Raji (cell line): Measurements from ENCODE around the gene GOLGA6C.

Experiments
- POLR2A ChIP-seq: IDR thresholded peaks from 2 replicates; pipeline ENCODE4 v1.6.1; 2011; ENCODE audit warnings: low read depth, low read length, control low read depth; ENCODE audit not compliant: insufficient read depth

Gene GOLGA6C

GRCh38 chr15:75224281-75224680, 33.9 kb upstream of the GOLGA6C start:
- TF ChIP-seq POLR2A = no peak

GRCh38 chr15:75225951-75226732, 32.0 kb upstream of the GOLGA6C start:
- no peak for TF ChIP-seq POLR2A

- no peak for TF ChIP-seq POLR2A
Measured at GRCh38 chr15:75227663-75228280, 30.4 kb upstream of the GOLGA6C start.

DNA sequence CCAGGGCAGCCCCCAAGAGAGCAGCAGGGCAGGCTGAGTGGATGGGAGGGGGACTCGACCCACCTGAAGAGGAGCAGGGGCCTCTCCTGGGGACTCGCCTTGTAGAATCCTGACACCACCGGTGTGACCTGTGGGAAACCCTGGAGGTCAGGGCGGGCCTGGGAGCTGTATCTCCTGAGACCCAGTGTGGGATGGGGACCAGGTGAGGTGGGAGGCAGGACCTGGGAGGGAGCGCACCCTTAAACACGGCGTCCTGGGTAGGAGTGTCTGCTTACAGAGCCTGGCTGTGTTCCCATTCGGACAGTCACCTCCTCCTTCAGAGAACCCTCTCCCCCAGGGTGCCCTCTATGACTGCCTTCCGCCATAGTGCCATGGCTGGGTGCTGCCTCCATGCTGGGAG, 29.3 kb upstream of the GOLGA6C start:
- TF ChIP-seq POLR2A = no peak

DNA sequence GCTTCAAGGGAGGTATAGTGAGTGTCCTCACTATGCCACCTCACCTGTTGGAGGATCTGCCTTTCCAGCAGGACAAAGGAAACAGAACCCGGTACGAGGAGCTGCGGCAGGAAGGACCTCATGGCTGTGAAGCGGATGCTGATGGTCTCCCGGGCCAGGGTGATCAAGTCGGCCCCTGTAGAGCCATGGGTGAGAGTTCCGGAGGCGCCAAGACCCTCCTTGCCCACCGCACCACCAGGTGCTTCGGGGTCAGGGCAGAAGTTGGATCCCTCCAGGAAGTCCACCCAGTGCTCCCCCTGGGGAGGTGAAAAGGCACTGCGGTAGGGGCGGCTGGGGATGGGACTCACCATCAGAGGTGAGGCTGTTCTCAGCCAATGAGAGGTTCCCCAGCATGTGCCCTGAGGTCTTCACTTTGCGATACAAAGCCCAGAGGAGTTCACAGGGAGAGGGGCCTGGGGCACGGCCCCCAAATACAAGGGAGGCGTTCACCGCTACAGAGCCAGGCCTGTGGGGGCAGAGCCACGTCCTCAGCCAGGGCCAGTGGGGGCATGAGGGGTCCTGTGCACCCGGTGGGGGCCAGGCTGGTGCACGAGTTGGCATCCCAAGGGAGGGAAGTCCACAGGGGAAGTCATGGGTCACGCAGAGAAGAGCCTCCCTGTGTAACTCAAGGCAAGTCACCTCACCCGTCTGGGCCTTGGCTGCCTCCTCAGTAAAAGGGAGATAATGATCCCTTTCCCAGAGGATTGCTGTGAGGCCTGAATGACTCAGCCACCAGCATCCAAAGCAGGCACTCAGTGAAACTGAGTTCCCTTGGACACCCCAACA, 28.7 kb upstream of the GOLGA6C start:
- no peak for TF ChIP-seq POLR2A

DNA sequence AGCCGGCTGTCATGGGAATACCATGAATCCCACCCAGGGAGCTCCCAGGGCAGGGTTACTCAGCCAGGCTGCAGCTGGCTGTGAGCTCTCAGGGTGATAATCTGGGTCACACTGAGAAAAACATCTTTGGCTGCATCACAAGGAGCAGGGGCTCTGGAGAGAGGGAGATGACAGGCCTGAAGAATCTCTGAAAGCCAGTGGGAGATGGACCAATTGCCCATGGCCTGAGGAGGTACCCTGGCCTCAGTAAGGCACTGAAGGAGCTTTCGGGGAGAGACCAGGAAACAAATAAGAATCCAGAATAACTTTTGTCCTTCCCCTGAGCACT, 28.2 kb upstream of the GOLGA6C start:
- no peak for TF ChIP-seq POLR2A

DNA sequence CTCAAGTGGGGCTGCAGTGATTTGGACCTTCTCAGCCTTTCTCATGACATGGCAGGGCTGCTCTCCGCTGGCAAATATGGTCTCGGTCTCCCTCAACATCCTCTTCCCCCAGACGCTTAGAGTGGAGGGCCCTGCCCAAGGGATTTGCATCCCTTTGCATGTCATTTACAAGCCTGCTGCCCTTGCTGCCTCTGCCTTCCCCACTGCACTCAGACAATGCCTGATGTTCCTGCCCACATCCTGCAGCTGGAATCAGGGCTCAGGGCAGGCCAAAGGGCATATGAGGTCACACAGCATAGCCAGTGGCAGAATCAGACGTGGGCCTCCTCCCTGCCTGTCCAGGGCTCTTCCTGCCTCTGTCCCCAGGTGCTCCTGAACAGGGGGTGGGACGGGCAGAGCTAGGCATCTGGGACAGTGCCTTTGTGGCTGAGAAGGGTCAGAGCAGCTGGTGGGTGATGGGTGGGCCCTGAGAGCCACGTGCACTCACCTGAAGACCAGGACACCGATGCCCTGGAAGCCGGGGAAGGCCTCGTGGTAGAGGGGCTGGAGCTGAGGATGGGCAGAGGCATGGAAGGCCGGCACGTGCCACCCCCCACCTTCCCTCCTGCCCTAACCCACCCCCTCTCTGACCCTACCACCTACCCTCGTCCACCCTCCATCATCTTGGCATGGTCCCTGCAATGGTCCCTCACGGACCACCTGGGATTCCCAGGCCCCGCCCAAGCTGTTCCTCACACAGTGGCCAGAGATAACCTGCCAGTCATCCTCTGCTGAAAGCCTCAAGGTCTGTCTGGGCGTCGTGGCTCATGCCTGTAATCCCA, 27.4 kb upstream of the GOLGA6C start:
- no peak for TF ChIP-seq POLR2A

- no peak for TF ChIP-seq POLR2A
Measured at GRCh38 chr15:75231836-75232235, 26.3 kb upstream of the GOLGA6C start.

- no peak for TF ChIP-seq POLR2A
Measured at GRCh38 chr15:75232252-75232813, 25.8 kb upstream of the GOLGA6C start.

- no peak for TF ChIP-seq POLR2A
Measured at GRCh38 chr15:75232826-75233503, 25.2 kb upstream of the GOLGA6C start.

DNA sequence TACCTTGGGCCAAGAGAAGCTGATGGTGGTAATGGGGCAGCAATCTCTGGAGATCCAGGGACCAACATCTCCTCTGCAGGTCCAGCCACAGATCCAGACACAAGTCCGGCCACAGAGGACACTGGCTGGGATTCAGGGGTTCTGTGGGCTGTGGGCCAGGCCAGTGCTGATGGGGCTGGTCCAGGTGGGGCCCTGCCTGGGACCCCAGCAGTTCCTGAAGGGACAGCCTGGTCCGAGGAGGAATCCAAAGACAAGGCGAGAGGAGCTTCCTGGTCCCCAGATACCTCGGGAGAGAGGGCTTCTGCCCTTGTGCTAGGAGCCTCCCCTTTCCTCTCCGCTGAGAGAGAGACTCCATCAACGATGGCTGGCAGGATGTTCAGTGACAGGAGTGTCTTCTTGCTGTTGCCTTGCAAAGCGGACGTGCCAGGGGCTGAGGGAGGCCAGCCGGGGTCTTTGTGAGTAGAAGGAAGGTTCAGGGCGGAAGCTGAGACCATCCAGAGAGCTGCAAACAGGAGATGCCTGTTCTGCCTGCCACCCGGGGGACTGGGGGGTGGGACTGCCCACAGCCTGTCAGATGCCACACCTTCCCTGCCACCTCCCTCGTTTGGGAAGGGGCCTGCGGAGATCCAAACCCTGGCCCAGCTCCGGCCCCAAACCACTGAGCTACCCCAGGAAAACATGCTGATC, 24.5 kb upstream of the GOLGA6C start:
- TF ChIP-seq POLR2A = no peak

GRCh38 chr15:75234191-75234810, 23.8 kb upstream of the GOLGA6C start:
- no peak for TF ChIP-seq POLR2A

DNA sequence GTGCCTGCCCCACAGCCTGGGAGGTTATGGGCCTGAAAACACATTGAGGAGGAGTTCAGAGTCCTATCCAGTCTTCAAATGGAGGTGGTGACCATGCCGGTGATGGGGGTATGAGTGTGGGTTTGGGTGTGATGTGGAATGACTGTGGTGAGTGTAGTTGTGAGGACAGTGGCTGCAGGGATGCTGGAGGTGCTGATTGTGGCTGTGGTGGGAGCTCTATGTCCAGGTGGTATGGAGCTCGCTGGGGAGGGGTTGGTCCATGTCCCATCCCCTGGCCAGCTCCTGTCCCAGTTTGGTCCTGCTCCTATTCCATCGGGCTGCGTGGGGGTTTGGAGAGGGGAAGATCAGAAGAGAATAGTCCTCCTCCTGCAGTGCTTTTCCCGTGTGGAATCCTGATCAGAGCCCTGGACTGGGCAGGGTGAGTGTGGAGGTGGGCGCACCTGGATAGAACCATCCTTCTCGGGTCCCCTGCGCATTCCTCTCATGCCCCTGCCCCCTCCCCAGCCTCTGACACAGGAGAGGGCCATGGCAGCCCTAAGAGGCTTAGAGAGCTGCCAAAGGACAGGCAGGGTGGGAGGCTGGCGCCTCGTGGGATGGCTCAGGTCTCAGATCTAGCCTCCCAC, 23.0 kb upstream of the GOLGA6C start:
- TF ChIP-seq POLR2A = no peak
